Activated T-helper 17 cell treated with anti-CD3 and anti-CD28 coated beads, Interleukin-2, amount 50 U/mL, for 72 hours (primary cell): ENCODE results near the gene IMMT. TPM values are rescaled to one million over a fixed set of nuclear protein-coding genes. Genes with fewer than 3 reads are reported as not detected.
A peak's percentile ranks its signal among the peaks of the same experiment; 100 is the strongest.

Source experiments
- ATAC-seq: fragments of 150-1000 bp; cut with Tn5 transposase; replicated peaks from 2 replicates; pipeline ENCODE4 v1.10.0; 2021; ENCODE audit warnings: mild to moderate bottlenecking, moderate library complexity
- H3K27ac Mint-ChIP-seq: one replicate; pipeline ENCODE4 v1.8.0; 2022; ENCODE audit warnings: mixed read lengths
- H3K27me3 Mint-ChIP-seq: one replicate; pipeline ENCODE4 v1.8.0; 2022; ENCODE audit warnings: mixed read lengths
- H3K36me3 Mint-ChIP-seq: one replicate; pipeline ENCODE4 v1.8.0; 2022; ENCODE audit warnings: low read depth, mild to moderate bottlenecking, mixed read lengths
- H3K4me1 Mint-ChIP-seq: one replicate; pipeline ENCODE4 v1.8.0; 2022; ENCODE audit warnings: mixed read lengths
- H3K4me3 Mint-ChIP-seq: one replicate; pipeline ENCODE4 v1.8.0; 2022; ENCODE audit warnings: mild to moderate bottlenecking, mixed read lengths
- H3K9me3 Mint-ChIP-seq: one replicate; pipeline ENCODE4 v1.8.0; 2022; ENCODE audit warnings: mixed read lengths
- total RNA-seq, 2 donors: library from RNA; stranded (reverse); gene quantifications; one replicate each; pipeline ENCODE4 v1.2.3, GENCODE V29; 2022

Gene IMMT
- total RNA-seq, 2 donors from 2014 or later = 138 to 163 TPM

DNA sequence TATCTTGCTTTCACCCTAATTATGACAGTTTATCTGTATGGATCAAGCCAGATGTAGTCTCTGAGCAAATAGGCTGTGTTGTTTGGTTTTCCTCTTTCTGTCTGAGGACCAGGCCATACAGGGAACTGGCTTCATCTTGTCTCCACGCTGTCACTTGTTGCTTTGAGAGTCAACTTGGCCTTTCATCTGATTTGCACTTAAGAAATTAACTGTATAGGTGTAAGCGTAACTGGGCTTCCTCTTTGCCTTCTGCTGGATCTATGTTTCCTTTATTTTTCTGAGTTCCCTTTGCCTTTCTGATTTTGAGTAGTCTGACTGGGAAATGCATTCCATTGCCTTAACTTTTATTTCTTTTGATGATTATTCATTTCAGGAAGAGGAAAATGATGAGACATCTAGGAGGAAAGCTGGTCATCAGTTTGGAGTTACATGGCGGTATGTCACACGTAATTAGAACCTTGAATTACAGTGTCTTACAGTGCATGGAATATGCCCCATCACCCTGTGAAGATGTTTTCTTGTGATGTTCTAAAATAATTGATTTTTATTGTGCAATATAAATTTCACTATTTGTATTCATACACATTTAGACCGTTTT is 71.8 kb downstream of the IMMT start:
- Mint-ChIP-seq H3K4me3 (no peak overlapping the region), H3K4me1 (no peaks in the 10 kb centered on the region), H3K36me3 (peaks cover 100% of the 10 kb centered on the region), H3K27me3 (no peaks in the 10 kb centered on the region), H3K9me3 (no peaks in the 10 kb centered on the region), H3K27ac (no peak overlapping the region)
- no peak for ATAC-seq

GRCh38 chr2:86118130-86118529 is 77.1 kb downstream of the IMMT start:
- no peak overlapping the region for H3K4me3 Mint-ChIP-seq
- H3K36me3 Mint-ChIP-seq = peaks cover 100% of the 10 kb centered on the region
- H3K4me1 Mint-ChIP-seq = no peaks in the 10 kb centered on the region
- no peaks in the 10 kb centered on the region for H3K9me3 Mint-ChIP-seq
- no peak for ATAC-seq
- H3K27me3 Mint-ChIP-seq = no peaks in the 10 kb centered on the region
- H3K27ac Mint-ChIP-seq = no peak overlapping the region

DNA sequence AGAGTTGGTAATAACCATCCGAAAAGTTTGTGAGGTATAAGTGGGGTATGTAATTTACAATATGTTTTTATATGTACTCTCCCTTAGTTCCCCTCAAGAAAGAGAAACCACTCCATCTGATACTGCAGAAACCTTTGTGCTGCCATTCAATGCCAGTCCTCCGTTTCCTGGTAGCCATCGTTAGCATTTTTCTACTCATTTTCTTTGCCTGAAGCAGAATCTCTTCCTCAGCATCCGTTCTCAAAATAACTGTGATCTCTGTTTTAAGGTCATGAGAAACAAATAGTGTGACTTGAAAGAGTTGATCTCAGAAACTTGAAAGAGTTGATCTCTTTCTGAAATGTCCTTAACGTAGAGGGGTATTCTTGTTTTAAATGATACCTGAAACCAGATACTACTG is 88.2 kb downstream of the IMMT start:
- Mint-ChIP-seq H3K4me1 (peaks cover 44% of the 10 kb centered on the region), H3K27ac (peak overlapping the region; percentile 99), H3K27me3 (no peaks in the 10 kb centered on the region), H3K36me3 (peaks cover 92% of the 10 kb centered on the region), H3K4me3 (peak overlapping the region; percentile 90), H3K9me3 (no peaks in the 10 kb centered on the region)
- ATAC-seq = peak; percentile 13

GRCh38 chr2:86105969-86106945 is 89.0 kb downstream of the IMMT start, which contains the start of gene PTCD3:
PTCD3 (plus strand) TSS chr2:86106235; CDS start chr2:86106248, 13 bp downstream.
- ATAC-seq = peak; percentile 94
- peaks cover 96% of the 10 kb centered on the region for H3K36me3 Mint-ChIP-seq

DNA sequence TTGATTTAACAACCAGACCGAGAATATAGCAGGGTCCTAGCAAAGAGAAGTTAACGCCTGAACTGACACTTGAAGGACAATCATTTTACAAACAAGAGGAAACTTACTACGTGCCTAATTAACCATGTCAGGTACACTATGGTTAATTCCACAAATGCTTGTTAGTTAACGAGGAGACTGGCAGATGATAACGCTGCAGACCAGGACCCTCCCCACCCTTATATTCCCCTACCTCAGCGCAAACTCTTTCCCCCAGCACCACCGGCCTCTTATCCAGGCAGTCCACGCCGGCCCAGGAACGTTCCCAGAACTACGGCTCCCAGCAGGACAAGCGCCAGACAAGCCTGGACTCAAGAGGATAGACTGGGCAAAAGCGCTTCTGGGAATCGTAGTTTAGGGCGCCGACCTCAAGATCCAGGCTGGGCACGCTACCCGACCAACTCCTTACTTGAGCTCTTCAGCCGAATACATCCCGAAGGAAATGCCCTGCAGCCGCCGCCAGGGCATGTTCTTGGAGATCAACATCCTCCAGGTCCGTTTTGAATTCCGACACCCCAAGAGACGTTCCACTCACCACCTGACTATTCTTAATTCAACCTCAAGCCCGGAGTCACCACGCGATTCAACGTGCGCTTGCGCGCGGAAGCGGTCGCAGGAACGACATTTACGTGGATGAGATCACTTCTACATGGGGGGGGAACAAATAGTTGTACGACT is 89.9 kb downstream of the IMMT start, which contains the start of gene POLR1A:
Gene POLR1A (minus strand): TSS at position 635 of the 717 bp plus-strand sequence. CDS start 110 bp downstream, at position 525.
- Mint-ChIP-seq H3K27ac (peak within 1 kb of the TSS; percentile 99), H3K4me3 (peak within 1 kb of the TSS; percentile 90), H3K4me1 (peaks cover 46% of the 10 kb centered on the region), H3K27me3 (no peaks in the 10 kb centered on the region), H3K36me3 (peaks cover 96% of the 10 kb centered on the region), H3K9me3 (no peaks in the 10 kb centered on the region)
- ATAC-seq = peak; percentile 83

More at GRCh38 chr2:86105969-86106945, 89.0 kb downstream of the IMMT start, which contains the start of gene PTCD3:
- Mint-ChIP-seq H3K9me3 (no peaks in the 10 kb centered on the region), H3K27me3 (no peaks in the 10 kb centered on the region), H3K27ac (peak within 1 kb of the TSS; percentile 99), H3K4me3 (peak within 1 kb of the TSS; percentile 90), H3K4me1 (peaks cover 51% of the 10 kb centered on the region)

DNA sequence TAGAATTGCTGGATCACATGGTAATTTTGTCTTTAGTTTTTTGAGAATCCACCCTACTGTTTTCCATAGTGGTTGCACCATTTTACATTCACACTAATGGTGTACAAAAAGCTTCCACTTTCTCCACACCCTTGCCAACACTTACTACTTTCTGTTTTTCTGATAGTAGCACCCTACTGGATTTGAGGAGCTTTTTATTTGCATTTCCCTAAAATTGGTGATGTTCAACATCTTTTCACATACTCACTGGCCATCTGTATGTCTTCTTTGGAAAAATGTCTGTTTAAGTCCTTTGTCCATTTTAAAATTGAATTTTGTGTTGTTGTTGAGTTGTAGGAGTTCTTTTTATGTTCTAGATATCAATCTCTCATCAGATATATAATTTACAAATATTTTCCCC is 93.1 kb downstream of the IMMT start:
- peaks cover 38% of the 10 kb centered on the region for H3K4me1 Mint-ChIP-seq
- no peak for ATAC-seq
- H3K4me3 Mint-ChIP-seq = peak overlapping the region; percentile 90
- H3K27ac Mint-ChIP-seq = peak overlapping the region; percentile 64
- no peaks in the 10 kb centered on the region for H3K9me3 Mint-ChIP-seq
- no peaks in the 10 kb centered on the region for H3K27me3 Mint-ChIP-seq
- H3K36me3 Mint-ChIP-seq = peaks cover 95% of the 10 kb centered on the region

DNA sequence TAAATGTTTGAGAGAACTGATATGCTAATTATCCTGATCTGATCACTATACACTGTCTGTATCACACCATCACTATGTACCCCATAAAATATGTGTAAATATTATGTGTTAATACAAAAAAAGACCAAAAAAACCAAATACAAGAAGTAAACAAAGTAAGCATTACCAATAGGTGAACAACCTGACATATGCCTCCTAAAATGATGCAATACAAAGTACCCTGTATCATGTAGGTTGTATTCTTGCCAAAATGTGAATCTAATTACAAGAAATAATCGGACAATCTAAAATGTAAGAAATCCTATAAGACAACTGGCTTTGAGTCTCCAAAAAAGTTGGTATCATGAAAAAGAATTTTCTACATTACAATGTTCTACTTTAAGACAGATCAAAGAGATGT is 97.3 kb downstream of the IMMT start:
- no peak overlapping the region for H3K27ac Mint-ChIP-seq
- H3K4me1 Mint-ChIP-seq = peaks cover 29% of the 10 kb centered on the region

DNA sequence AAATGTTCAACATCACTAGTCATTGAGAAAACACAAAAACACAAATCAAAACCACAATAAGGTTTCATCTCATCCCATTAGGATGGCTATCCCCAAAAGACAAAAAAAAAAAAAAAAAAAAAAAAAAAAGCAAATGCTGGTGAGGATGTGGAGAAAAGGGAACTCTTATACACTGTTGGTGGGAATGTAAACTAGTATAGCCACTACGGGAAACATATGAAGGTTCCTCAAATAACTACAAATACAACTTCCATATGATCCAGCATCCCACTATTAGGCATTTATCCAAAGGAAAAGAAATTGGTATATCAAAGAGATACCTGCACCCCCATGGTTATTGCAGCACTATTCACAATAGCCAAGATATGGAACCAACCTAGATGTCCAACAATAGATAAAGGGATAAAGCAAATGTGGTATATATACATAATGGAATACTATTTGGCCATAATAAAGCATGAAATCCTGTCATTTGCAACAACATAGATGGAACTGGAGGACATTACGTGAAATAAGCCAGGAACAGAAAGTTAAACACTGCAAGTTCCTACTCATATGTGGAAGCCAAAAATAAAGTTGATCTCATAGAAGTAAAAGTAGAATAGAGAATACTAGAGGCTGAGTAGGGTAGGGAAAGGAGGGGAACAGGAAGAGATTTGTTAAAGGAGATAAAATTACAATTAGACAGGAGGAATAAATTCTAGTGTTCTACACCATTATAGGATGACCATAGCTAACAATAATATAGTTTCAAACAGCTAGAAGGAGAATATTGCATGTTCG is 98.0 kb downstream of the IMMT start:
- Mint-ChIP-seq H3K27me3 (no peaks in the 10 kb centered on the region), H3K4me3 (no peak overlapping the region), H3K36me3 (peaks cover 98% of the 10 kb centered on the region), H3K4me1 (peaks cover 23% of the 10 kb centered on the region), H3K9me3 (no peaks in the 10 kb centered on the region), H3K27ac (no peak overlapping the region)
- ATAC-seq = no peak

More for the DNA sequence above, 97.3 kb downstream of the IMMT start:
- peaks cover 98% of the 10 kb centered on the region for H3K36me3 Mint-ChIP-seq
- no peak overlapping the region for H3K4me3 Mint-ChIP-seq
- no peaks in the 10 kb centered on the region for H3K27me3 Mint-ChIP-seq
- H3K9me3 Mint-ChIP-seq = no peaks in the 10 kb centered on the region
- ATAC-seq = no peak

DNA sequence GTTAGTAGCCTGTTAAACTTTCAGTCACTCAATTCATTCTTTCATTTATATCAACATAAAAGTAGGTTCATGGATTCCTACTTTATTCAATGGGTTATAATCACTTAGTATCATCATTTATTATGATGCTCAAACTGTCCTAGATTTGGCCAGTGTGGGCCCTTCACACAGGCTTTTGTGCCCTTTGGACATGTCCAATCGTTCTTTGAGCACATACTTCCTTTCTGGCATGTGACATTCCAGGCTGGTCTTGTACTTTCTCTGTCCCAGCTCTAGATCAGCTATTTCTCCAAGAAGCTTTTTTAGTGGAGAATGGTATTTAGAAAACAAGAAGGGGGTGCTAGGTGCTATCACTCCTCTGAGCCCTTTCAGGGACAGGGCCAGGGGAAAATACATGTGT is 101.0 kb downstream of the IMMT start:
- ATAC-seq = no peak
- Mint-ChIP-seq H3K4me3 (no peak overlapping the region), H3K9me3 (no peaks in the 10 kb centered on the region), H3K27ac (peak overlapping the region; percentile 40), H3K27me3 (no peaks in the 10 kb centered on the region), H3K4me1 (peaks cover 13% of the 10 kb centered on the region), H3K36me3 (peaks cover 96% of the 10 kb centered on the region)

Other genes starting within 250 kb of the IMMT start
- gene POLR1A, start 89.6 kb downstream of the IMMT start, total RNA-seq = 10 to 100 TPM; 30.3 to 62.0 TPM
- 100 to 1,000 TPM; 165 to 170 TPM for gene PTCD3, start 89.2 kb downstream of the IMMT start, total RNA-seq
- 10 to 100 TPM; 39.4 to 59.5 TPM for gene MRPL35, start 4.0 kb upstream of the IMMT start, total RNA-seq
- under 1 TPM; 0.11 to 0.26 TPM for gene REEP1, start 142.2 kb upstream of the IMMT start, total RNA-seq
- 100 to 1,000 TPM in 1 of 2 donors, 10 to 100 TPM in 1; 86.5 to 204 TPM for gene KDM3A, start 245.9 kb upstream of the IMMT start, total RNA-seq